HUES48 (cell line): ENCODE data around the gene CIROP.

Experiments used
- H3K27ac ChIP-seq: one replicate; pipeline ENCODE4 v1.7.0; 2013; ENCODE audit warnings: low read depth, low read length, inconsistent platforms
- H3K27me3 ChIP-seq: 2 replicates; pipeline ENCODE4 v1.6.1; 2013; ENCODE audit warnings: mild to moderate bottlenecking, low read length; ENCODE audit not compliant: control insufficient read depth, insufficient read depth
- H3K36me3 ChIP-seq: 2 replicates; pipeline ENCODE4 v1.6.1; 2013; ENCODE audit warnings: low read length; ENCODE audit not compliant: control insufficient read depth, insufficient read depth
- H3K4me1 ChIP-seq: 2 replicates; pipeline ENCODE4 v1.6.1; 2013; ENCODE audit warnings: mild to moderate bottlenecking, low read length; ENCODE audit not compliant: control insufficient read depth, insufficient read depth
- H3K4me3 ChIP-seq: 2 replicates; pipeline ENCODE4 v1.5.1; 2013; ENCODE audit warnings: mild to moderate bottlenecking, low read depth, low read length
- H3K9ac ChIP-seq: 2 replicates; pipeline ENCODE4 v1.6.1; 2013; ENCODE audit warnings: mild to moderate bottlenecking, low read depth, low read length, moderate library complexity
- H3K9me3 ChIP-seq: 2 replicates; pipeline ENCODE4 v1.6.1; 2013; ENCODE audit warnings: low read length; ENCODE audit not compliant: control insufficient read depth, insufficient read depth

CIROP gene

DNA sequence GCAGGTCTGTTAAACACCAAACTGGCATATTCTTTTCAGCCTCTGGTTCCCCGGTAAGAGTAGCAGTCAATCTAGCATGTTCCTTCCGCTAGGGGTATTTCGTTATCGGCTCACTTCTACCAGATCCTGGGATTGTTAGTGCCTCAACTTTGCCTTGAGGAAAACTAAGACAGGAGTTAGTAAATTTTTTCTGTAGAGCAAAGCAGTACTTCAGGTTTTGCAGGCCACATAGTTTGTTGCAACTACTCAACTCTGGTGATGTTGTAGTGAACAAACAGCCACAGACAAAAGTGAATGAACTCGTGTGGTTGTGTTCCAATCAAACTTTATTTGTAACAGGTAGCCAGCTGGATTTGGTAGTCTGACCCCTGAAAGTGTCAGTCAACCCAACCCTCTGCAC, 41.2 kb downstream of the CIROP start:
- peaks cover 95% of the 10 kb centered on the region for H3K36me3 ChIP-seq
- no peaks in the 10 kb centered on the region for H3K27me3 ChIP-seq
- no peak overlapping the region for H3K4me3 ChIP-seq
- peaks cover 4% of the 10 kb centered on the region; the same call in 1 of the 2 replicates for H3K4me1 ChIP-seq
- no peak overlapping the region for H3K9ac ChIP-seq
- H3K27ac ChIP-seq, result no peak overlapping the region
- no peaks in the 10 kb centered on the region for H3K9me3 ChIP-seq

DNA sequence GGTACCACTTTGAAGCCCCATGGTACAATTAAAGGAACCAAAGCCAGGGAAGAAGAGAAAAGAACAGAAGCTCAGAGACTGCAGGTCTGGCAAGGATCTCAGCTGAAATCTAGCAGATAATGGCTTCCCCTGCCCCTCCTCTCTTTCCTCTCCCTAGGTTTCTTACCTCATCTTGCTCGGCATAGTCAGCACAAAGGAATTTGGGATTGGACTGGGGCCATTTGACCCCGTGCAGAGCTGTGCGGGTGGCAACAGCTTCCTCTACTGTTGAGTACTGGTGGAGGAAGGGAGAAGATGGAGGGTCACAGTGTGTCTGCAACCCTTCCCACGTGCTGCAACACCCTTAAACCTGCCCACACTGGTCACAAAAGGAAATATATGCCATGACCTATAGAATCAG, 42.8 kb downstream of the CIROP start:
- Histone ChIP-seq H3K4me1 (no peaks in the 10 kb centered on the region), H3K9ac (no peak overlapping the region), H3K36me3 (peaks cover 80% of the 10 kb centered on the region), H3K27me3 (peaks cover 1% of the 10 kb centered on the region; the same call in 1 of the 2 replicates), H3K4me3 (no peak overlapping the region), H3K27ac (peak overlapping the region; percentile 42), H3K9me3 (no peaks in the 10 kb centered on the region)

DNA sequence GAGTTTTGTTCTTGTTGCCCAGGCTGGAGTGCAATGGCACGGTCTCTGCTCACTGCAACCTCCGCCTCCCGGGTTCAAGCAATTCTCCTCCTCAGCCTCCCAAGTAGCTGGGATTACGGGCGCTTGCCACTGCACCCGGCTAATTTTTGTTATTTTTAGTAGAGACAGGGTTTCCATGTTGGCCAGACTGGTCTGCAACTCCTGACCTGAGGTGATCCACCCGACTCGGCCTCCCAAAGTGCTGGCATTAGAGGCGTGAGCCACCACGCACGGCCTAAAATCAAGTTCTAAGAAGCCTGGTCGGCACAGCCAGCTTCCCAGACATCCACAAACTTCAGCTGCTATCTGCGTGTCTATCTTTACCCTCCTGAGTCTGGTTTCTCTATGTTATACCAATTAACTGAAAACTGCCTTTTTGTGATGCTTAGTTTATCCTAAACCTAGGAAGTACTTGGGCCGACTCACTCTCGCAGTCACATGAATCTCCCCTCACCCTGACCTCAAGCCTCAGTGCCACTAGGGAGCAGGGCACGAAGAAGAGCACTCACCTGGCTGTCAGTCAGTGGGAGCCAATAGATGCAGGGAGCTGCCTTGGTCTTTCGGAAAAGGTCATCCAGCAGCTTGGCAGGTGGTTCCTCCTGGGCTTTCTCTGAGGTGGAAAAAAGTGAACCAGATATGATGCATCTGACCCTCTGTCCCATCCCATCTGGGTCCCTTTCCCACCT, 44.1 kb downstream of the CIROP start:
- H3K9ac ChIP-seq, result no peak overlapping the region
- H3K27me3 ChIP-seq, result peaks cover 9% of the 10 kb centered on the region; the same call in 1 of the 2 replicates
- H3K27ac ChIP-seq, result no peak overlapping the region
- peaks cover 67% of the 10 kb centered on the region for H3K36me3 ChIP-seq
- no peak overlapping the region for H3K4me3 ChIP-seq
- H3K9me3 ChIP-seq, result no peaks in the 10 kb centered on the region
- peaks cover 10% of the 10 kb centered on the region for H3K4me1 ChIP-seq

DNA sequence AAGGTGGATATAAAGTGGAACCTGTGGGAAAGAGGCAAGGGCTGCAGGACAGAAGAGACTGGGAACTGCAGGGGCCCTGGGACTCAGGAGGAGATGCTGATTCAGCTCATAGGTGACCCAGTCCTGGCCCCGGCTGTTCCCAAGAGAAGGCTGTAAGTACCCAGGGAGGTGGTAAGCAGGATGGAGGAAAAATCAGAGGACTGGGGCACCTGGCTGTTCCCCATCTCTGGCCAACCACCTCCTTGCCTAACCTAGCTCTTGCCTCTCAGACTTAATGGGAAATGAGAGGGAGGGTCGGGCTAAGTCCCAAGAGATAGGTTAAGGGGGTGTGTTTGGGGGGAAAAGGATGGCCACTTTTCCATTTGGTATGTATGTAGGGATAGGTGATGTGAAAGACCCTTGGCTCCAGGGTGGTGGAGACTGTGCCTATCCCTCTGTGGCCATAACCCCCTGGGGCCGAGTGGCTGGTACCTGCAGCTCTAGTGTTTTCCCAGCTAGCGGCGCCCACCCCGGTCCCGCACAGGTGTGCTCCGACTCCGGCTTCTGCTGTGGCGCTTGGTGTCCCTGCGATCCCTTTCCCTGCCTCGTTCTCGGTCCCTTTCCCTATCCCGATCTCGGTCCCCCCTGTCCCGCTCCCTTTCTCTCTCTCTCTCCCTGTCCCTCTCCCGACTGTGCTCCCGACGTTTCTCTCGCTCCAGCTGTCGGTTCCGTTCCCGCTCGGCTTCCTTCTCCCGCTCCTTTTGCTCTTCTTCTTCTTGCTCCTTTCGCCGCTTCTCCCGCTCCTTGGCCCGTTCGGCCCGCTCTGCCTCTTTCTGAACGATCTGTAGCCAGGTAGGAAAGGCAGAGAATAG, 45.9 kb downstream of the CIROP start:
- H3K9me3 ChIP-seq, result no peaks in the 10 kb centered on the region
- H3K4me1 ChIP-seq, result peaks cover 11% of the 10 kb centered on the region
- peaks cover 9% of the 10 kb centered on the region; the same call in 1 of the 2 replicates for H3K27me3 ChIP-seq
- peaks cover 51% of the 10 kb centered on the region for H3K36me3 ChIP-seq
- peak overlapping the region; percentile 8 for H3K27ac ChIP-seq
- H3K9ac ChIP-seq, result no peak overlapping the region
- no peak overlapping the region for H3K4me3 ChIP-seq

DNA sequence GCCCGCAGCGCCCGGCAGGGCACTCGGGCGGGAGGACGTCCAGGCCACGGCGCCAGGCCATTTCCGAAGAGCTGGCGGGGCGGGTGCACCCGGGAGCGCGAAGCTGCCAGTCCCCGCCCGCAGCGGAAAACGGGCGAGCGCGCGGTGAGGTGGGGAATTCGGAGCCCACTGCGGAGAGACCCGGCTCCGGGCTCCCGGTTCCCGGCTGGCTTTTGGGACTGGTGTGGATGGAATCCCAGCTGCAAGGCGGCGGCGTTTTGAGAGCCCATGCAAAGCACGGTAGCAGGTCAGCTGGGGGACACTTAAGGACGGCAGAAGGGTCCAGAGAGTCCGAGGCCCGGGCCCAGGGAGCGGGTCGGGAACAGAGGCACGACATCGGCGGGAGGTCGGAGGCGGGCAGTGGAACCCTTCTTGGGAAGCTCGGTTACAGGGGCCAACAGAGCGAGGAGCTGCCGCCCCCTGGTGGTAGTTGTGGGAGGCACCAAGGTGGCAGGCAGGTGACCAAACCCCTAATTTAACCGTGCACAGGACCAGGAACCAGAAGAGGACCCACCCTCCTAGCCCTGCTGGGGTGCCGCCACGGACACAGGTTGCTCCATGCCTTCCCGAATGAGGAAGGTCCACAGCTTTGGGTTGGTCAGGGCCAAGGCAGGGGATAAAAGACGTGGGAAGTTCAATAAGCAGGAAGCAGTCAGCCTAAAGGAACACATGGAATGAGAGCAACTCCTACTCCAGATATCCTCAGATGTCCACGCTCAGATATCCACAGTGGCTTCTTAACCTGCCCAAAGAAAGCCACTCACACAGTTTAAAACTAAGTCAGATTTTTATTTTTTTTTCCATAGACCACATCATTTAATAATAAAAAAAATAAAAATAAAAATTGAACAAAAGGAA, 46.8 kb downstream of the CIROP start:
- H3K9ac ChIP-seq, result peak overlapping the region; percentile 62
- H3K9me3 ChIP-seq, result no peaks in the 10 kb centered on the region
- peaks cover 9% of the 10 kb centered on the region; the same call in 1 of the 2 replicates for H3K27me3 ChIP-seq
- H3K36me3 ChIP-seq, result peaks cover 50% of the 10 kb centered on the region
- H3K4me3 ChIP-seq, result peak overlapping the region; percentile 73
- peaks cover 11% of the 10 kb centered on the region for H3K4me1 ChIP-seq
- H3K27ac ChIP-seq, result peak overlapping the region; percentile 90

DNA sequence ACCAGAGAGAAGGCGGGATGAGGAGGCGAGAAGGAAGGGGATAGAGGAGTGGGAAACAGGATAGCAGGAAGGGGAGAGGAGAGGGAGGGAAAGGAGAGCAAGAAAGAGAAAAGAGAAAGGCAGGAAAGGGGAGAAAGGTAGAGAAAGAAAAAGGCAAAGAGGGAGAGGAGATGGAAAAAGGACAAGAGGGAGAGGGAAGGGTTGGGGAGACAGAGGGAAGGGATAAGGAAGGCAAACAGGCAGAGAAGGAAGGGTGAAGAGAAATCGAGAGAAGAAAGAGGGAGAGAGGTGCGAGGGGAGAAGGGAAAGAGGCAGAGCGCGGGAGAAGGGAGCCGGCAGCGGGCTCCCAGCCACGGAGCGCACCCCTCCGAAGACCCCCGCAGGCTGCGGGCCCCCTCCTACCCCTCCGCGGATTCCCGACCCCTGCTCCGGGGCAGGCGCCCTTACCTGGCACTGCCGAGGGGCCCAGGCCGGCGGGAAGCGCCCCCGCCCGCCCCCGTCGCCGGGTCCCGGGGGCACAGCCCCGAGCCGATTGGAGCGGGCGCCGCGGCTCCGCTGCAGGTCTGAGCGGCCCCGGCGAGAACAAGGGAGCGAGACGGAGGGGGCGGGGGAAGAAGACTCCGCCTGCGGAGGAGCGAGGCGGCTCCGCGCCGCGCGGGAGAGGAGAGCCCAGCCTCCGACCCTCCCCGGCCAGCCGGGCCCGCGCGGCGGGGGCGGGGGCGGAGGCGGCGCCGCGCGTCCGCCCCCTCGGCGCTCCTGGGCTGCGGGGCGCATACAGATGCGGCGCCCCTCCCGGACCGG, 47.6 kb downstream of the CIROP start, which contains the start of gene CDH24:
Gene CDH24, minus strand, starts transcription at position 565 of the 801 bp plus-strand sequence. CDS start 1,787 bp downstream, outside the sequence.
- Histone ChIP-seq H3K4me1 (peaks cover 11% of the 10 kb centered on the region), H3K4me3 (peak within 1 kb of the TSS; percentile 73), H3K27ac (peak within 1 kb of the TSS; percentile 90), H3K9ac (peak within 1 kb of the TSS; percentile 62), H3K36me3 (peaks cover 44% of the 10 kb centered on the region), H3K27me3 (peaks cover 9% of the 10 kb centered on the region; the same call in 1 of the 2 replicates), H3K9me3 (no peaks in the 10 kb centered on the region)

DNA sequence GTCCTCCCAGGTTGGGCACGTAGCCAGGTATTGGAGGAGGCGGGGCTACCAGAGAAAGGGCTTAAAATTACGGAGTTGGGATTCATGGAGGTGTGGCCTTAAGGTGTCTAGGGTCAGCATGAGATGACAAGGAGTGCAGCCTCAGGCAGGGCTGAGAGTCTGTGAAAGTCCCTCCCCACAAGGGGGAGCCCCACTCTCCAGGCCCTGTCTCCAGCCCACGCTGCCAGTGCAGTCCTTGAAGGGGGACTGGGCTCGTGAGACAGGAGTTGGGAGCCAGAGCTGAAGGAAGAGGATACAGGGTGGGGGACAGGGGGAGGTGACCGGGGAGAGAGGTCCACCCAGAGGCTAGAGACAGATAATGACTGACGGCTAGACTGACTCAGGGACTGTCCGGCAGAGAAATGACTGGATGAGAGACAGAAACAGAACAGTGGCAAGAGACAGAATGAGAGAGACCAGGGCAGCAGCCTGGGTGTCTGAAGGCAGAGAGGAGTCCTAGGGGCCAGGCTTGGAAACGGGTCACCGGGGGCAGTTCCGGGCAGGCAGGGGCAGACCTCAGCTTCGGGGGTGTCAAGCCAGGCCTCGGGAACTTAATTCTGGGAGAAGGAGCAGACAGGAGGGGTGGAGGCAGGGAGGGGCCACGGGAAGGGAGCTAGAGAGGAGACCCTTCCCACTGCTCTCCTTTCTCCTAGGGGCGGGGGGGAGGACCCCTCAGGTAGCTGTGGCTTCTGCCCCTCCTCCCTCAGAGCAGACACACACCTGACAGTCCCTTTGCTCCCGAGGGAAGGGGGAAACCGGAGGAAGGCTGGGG, 48.4 kb downstream of the CIROP start:
- peaks cover 11% of the 10 kb centered on the region for H3K4me1 ChIP-seq
- no peaks in the 10 kb centered on the region for H3K9me3 ChIP-seq
- no peak overlapping the region for H3K9ac ChIP-seq
- peaks cover 38% of the 10 kb centered on the region for H3K36me3 ChIP-seq
- H3K27me3 ChIP-seq, result peaks cover 9% of the 10 kb centered on the region; the same call in 1 of the 2 replicates
- H3K27ac ChIP-seq, result no peak overlapping the region
- H3K4me3 ChIP-seq, result peak overlapping the region; percentile 73

DNA sequence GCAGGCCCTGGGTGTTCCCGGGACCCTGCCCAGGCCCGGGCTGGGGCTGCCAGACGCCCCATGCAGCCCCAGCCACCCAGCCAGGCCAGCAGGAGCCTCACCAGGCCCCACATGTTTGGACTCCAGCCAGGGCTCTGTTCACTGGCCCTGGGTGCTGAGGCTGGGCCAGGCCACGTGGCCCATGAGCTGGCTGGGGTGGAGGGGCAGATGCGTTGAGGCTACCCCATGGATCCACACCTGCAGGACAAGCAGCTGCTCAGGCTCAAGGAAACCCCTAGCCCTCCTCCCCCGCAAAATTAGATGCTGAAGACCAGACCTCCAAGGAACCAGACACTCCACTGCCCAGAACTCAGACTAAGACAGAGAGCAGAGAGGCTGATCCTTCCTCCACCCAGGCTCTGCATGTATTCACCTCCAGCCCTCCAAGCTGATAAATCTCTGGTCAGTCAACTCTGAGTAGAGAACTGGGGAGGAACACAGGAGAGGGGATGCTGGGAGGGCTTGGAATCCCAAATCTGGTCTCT, 49.1 kb downstream of the CIROP start:
- Histone ChIP-seq H3K9me3 (no peaks in the 10 kb centered on the region), H3K4me1 (peaks cover 11% of the 10 kb centered on the region), H3K4me3 (no peak overlapping the region; the same call in 1 of the 2 replicates), H3K36me3 (peaks cover 32% of the 10 kb centered on the region), H3K27me3 (peaks cover 9% of the 10 kb centered on the region; the same call in 1 of the 2 replicates), H3K27ac (no peak overlapping the region), H3K9ac (no peak overlapping the region)

DNA sequence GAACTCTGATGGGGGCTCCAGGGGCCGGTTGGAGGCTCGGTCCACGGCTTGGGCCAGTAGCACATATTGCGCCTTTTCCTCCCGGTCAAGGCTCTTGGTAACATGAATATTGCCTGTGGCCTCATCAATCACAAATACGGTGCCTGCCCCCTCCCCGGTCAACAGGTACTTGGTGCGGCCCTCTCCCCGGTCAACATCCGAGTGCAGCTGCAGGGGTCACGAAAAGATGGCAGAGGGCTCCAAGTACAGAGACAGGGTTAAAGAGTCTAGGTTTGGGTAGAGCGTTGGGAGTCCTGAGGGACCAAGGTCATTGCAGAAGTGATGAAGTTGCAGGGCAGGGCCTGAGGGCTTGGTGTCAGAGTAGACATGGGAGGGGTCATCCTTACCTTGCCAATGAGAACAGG, 49.6 kb downstream of the CIROP start:
- peaks cover 26% of the 10 kb centered on the region for H3K36me3 ChIP-seq
- H3K4me3 ChIP-seq, result no peak overlapping the region
- H3K27ac ChIP-seq, result no peak overlapping the region
- peaks cover 11% of the 10 kb centered on the region for H3K4me1 ChIP-seq
- peaks cover 9% of the 10 kb centered on the region; the same call in 1 of the 2 replicates for H3K27me3 ChIP-seq
- H3K9ac ChIP-seq, result no peak overlapping the region
- H3K9me3 ChIP-seq, result no peaks in the 10 kb centered on the region
